ENCODE results near the gene CCDC197.

The CCDC197 gene

DNA sequence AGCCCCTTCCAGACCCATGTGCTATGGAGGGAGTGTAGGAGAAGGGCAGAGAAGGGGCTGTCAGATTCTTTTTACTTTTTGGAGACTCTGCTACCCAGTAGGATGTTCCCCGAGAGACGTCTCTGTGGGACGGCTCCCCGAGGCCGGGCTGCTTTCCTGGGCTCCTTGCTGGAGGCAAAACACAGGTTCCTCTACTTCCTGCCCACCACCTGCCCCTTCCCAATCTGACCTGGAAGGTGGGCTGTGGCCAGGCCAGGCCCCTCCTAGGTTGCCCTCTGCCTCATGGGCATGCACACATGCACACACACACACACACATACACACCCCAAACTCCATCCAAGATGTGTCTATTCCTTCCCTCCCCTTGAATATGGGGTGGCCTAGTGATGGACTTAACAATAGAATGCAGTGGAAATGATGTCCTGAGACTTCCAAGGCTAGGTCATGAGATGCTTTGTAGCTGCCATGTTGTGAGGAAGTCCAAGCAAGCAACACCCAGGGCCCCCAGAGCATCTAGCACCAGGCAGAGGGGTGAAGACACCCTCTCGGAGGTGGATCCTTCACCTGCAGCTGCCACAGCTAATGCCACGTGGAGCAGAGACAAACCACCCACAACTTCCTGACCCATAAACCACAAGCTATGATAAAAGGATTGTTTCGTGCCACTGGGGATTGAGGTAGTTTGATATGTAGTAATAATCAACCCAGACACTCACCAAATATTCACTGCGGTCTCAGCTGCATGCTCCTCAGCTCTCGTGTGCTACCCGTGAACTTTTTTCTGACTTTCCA, 19.1 kb upstream of the CCDC197 start:
- DNase-seq (ENCODE audit: low spot score), result peak; percentile 87

DNA sequence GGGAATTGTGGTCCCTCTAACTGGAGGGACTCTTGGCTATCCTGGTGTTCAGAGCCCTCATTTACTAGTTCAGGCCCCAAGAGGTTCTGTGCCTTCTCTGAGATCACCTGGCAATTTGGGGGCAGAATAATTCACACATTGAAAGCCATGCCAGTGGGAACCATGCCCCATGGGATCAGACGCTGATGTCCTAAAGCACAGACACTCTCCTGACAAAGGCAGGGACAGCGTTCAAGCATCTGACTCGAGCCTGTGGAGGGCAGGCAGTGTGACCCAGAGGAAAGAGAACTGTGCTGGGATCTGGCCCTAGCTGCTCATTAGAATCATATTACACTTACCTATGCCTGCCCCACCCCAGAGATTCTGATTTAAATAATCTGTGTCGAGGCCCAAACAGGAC, 18.4 kb upstream of the CCDC197 start:
- DNase-seq (ENCODE audit: low spot score), result no peak

DNA sequence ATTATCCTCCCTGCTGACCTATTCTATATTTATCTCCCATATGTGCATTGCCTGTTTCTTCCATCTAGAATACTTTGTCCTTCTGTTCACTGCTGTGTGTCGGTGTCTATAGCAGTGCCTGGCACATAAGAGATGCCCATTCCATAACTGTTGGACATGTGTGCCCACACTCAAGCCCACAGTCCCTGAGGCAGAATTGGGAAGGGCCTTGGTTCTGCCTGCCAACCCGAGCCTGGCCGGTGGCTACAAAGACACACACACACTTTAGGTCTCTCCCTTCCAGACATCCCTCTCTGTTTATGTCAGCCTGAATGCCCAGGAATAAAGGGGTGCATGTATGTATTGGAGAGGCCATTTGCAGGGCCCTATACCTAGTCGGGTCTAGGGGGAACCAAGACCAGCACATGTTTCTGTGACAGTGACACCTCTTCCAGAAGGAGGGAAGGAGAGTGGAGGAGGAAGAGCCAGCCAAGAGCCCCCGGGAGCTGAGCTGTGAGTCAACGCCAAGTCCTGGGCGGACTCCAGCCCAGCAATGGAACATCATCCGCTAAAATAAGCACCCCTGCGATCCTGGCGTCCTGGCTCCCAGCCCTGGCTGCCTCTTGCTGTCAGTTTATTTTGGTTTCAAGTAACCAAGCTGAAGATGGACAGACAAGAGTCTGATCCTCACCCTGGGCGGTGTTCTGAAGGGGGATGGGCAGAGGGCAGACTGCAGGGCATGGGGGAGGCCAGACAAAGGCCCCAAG, 16.5 kb upstream of the CCDC197 start:
- DNase-seq (ENCODE audit: low spot score), result no peak

DNA sequence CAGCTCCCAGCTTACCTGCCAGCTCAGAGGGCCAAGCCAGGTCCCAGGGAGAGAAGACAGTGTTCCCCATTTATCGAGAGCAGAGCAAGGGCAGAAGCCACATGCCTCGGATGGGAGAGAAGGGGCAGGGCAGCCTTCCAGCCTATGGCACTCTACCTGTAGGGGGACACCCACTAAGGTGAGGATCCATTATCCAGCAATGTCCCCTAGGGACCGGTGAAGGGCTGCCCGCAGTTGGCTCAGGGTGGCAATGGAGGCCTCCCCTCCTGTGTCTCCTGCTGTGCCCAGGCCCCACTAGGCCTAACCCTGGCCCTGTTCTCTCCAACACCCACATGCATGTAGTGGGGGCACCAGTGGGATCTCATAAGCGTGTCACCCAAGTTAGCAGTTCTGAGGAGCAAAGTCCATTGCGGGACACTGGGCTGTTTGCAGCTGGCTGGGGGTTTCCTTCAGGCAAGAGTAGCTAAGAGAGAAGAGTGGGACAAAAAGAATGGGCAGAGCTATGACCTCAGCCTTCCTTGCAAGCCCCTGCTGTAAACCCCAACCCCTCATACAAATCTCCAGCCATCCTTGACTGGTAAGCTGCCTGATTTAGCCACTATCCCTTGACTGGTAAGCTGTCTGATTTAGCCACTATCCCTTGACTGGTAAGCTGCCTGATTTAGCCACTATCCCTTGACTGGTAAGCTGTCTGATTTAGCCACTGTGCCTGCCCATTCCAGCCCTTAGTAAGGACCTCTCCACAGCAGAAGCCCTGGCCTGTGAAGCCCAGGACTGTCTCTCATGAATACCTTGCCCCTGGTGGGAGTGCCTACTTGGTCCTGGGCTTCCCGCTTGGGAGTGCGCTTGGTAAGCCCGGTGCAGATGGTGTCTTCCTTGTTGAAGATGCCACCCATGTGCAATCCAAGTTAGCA, 15.5 kb upstream of the CCDC197 start:
- no peak for DNase-seq (ENCODE audit: low spot score)

DNA sequence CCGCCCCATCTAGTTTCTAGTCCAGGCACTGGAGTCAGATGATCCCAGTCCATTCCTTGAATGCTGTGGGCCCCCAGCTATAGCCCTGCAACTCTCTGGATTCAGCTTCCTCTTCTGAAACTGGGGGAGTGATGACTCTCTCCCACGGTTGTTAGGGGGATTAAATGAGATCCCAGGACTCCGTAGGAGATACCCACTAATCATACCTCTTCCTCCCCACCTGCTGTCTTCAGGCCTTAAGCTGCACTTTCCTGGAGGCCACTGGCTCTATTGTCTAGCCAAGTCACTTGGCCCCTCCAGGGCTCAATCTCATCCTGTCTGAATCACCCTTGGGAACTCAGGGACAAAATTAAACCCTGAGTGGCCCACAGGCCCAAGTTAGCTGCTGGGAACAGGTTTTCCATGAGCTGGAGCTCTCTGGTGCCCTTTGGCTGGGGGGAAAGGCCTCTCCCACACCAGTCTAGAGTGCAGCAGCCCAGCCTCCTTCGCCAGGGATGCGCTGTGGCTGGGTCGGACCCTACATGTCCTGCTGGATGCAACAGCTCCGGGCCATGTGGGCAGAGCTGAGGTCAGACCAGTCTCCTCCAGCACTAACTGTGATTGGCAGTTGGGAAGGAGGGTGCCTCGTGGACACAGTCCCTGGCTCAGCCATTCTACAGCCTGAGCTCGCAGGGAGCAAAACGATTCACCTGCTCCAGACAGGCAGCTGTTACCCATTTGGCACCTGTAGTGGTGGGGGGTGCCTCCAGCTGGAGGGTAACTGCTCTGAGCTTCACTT, 14.7 kb upstream of the CCDC197 start:
- no peak for DNase-seq (ENCODE audit: low spot score)

DNA sequence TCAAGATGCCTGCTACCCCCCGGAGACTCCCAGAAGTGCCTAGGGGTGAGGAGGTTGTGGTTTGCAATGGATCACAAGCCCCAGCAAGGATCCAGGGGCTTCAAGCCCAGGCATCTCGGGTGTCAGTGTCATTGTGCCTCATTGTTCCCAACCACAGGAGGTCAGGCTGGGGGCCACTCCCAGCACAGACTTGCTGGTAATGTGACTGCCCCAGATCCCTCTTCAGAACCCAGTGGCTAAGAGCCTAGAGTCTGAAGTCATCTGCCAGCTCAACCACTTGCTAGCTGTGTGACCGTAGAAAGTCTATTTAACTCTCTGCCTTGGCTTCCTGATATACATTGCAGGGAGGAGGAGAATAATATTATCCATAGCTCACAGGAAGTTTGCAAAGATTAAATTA, 13.0 kb upstream of the CCDC197 start:
- DNase-seq (ENCODE audit: low spot score), result no peak

DNA sequence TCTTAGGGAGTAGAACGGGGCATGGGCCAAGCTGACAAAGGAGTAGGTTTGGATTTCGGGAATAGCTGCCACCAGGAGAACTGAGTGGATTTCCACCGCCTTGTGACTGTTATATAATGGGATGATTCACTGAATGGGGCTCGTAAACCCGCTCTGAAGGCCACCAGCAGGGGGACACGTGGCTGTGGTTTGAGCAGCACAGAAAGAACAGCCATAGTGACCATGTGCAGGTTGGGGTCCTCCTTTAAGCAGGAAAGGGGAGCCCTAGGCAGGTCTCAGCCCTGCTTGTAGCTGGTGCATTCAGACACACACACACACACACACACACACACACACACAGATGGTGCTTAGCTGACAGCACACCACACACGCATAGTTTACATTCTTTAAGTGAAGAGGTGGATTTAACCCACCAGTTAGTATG, 12.1 kb upstream of the CCDC197 start:
- no peak for DNase-seq (ENCODE audit: low spot score)

DNA sequence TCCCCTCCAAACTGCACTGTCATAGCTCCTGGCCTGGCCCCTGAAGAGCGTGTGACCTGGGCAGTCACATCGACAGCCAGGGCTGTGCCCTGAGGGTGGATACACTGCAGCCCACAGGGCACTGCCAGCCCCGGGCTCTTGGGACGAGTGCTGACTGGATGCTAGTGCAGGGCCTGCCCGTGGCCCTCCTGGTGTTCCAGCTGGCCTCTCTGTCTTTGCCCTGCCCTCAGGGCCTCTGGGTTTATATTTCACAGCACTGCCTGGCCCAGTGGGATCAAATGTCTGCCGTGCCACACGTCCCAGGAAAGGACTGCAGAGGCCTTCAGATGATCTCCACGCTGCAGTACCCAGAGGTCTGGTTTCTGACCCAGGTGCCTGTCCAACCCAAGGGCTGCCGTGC, 10.1 kb upstream of the CCDC197 start:
- no peak for DNase-seq (ENCODE audit: low spot score)

DNA sequence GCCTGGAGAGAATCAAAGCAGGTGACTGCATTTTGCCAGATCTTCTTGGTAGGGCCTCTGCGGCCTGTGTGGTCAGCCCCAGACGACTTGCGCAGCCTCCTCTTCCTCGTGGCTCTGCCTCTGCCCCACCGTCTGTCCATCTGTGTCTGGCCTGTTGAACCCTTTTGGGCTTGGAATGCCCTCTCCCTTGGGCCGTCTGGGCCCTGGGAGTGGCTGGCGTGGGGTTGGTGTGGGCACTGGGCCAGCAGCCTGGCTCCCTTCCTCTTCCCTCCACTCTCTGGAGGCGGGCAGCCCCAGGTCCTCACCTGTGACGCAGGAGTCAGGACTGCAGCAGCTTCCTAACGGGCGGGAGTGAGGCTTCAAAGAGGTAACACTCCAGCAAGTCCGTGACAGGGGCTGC, 9.7 kb upstream of the CCDC197 start:
- DNase-seq (ENCODE audit: low spot score), result no peak

DNA sequence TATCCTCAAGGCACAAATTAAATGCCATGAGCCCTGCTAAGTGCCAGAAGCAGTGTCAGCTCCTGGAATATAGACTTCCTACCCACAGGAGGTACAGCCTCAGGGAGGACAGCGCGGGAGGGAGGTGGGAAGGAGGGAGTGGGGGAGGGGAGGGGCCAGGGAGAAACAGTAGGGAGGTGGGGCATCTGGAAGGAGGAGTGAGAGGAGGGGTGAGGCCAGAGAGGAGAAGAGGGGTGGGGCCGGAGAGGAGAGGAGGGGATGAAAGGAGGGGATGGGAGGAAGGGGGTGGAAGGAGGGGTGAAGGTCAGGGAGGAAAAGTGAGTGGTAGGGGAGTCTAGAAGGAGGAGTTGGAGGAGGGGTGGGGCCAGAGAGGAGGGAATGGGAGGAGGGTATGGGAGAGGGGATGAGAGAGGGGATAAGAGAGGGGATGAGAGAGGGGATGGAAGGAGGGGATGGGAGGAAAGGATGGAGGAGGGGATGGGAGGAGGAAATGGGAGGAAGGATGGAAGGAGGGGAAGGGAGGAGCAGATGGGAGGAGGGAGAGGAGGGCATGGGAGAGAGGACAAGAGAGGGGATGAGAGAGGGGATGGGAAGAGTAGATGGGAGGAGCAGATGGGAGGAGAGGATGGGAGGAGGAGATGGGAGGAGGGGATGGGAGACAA, 9.2 kb upstream of the CCDC197 start:
- DNase-seq (ENCODE audit: low spot score), result no peak

DNA sequence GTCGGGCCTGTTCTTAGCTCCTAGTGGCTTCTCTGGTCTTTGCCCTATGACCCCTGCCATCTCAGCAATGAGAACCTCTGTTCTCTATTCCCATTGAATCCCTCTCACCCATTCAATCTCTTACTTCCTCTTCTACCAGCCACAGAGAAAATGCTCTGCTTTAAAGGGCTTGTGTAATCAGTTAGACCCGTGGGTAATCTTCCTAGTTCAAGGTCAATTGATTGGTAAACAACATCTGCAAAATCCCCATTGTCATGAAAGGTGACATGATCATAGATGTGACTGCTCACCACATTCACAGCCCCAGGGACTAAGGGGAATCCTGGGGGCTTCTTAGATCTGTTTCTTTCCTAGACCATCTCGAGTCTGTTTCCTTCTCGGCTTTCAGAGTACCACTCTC, 7.2 kb upstream of the CCDC197 start:
- DNase-seq (ENCODE audit: low spot score), result no peak

DNA sequence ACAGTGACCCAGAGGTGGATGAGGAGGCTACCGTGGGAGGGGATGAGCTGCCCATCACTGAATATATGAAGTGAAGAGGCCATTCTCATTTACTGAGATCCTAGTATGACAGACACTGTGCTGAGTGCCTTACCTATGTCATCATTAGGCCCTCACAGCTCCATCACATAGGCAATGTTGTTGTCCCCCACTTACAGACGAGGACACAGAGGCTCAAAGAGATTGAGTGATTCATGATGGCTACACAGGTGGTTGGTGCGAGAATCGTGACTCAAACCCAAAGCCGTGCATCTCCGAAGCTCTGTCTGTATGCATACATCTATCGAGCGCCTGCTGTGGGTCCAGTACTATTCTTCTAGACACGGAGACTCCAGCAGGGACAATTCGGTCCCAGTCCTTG, 5.9 kb upstream of the CCDC197 start:
- DNase-seq (ENCODE audit: low spot score), result no peak

DNA sequence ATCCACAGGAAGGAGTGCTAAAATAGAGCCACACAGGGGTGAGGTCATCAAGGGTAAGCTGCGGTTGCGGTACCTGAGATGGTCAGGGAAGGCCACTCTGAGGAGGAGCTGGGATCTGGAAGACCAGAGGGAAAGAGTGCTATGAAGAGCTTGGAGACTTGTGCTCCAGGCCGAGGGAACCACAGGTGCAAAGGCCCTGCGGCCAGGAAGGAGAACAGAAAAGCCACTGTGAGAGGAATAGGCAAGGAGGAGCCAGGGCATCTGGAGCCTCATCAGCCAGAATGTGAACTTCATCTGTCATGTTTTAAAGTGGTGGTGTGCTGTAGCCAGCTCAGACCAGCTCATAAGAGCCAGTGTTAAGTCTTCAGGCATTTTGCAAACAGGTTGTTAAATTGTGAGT, 5.5 kb upstream of the CCDC197 start:
- DNase-seq (ENCODE audit: low spot score), result no peak

DNA sequence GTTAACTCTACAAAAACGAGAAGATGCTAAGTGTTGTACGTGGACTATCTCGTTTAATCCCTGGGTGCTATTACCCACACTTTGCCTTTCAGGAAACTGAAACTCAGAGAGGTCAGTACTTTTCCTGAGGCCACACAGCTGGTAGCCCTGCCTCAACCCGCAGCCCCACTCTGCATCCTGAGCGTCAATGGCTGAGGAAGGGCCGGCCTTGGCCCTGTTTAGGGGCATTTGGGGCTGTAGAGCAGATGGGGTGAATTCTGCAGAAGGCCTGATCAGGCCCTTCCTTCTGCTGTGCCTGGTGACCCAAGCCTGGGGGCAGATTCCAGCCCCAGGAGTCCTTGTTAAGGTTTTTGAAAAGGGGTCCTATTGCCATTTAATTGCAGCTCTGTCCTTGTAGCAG, 3.7 kb upstream of the CCDC197 start:
- DNase-seq (ENCODE audit: low spot score), result no peak

DNA sequence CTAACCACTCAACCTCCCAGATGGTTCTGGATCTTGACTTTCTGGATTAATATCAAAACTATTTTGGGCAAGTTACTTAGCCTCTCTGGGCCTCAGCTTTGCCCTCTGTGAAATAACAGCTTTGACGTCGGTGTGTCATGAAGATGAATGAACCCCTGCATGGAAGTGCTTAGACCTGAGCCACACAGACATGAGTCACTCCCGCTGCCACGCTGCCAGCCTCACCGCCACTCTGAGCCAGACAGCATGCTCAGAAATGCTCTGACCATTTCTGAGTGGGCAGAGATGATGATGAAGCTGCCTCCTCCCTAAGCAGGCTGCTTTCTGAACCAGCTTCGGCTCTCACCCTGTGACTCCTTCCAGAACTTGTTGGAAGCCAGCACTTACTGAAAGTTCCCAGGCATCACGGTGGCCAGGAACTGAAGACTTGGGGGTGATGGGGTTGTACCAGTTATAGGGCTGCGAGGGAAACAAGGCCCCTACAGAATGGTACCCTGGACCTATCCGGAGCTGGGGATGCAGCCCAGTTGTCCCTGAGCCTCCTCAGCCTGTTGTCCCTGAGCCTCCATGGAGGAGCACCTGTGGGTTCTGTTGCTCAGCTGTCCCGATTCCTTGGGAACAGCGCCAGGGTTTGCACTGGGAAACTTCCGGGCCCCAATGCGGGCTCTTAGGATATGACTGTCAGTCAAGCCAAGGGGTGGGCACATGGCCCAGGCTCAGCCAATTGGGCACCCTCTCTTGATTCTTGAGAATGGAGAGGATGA, 2.0 kb upstream of the CCDC197 start:
- DNase-seq (ENCODE audit: low spot score), result no peak

DNA sequence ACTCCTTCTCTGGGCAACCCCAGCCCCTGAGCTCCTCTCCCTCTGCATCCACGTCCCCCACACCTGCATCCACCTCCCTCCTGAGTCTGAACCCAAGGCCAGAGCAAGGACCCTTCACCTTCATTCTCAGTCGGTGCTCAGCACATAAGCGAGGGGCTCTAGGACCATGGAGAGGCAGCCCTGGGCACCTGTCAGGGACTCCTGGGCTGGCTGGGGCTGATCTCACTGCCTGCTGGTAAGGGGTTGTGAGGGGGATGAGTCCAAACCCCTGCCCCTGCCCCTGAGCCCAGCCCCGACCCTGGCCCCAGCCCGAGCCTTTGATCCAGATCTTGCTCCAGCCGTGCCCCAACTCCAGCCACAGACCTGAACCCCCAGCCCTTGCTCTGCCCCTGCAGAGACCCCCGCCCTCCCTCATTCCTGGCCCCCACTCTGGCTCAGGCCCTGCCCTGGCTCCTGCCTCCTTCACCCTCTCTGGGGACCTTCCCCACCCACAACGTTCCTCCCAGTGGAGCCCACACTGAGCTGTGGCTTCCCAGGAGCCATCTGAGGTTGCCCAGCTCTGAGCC, 888 bp upstream of the CCDC197 start:
- DNase-seq (ENCODE audit: low spot score), result no peak

DNA sequence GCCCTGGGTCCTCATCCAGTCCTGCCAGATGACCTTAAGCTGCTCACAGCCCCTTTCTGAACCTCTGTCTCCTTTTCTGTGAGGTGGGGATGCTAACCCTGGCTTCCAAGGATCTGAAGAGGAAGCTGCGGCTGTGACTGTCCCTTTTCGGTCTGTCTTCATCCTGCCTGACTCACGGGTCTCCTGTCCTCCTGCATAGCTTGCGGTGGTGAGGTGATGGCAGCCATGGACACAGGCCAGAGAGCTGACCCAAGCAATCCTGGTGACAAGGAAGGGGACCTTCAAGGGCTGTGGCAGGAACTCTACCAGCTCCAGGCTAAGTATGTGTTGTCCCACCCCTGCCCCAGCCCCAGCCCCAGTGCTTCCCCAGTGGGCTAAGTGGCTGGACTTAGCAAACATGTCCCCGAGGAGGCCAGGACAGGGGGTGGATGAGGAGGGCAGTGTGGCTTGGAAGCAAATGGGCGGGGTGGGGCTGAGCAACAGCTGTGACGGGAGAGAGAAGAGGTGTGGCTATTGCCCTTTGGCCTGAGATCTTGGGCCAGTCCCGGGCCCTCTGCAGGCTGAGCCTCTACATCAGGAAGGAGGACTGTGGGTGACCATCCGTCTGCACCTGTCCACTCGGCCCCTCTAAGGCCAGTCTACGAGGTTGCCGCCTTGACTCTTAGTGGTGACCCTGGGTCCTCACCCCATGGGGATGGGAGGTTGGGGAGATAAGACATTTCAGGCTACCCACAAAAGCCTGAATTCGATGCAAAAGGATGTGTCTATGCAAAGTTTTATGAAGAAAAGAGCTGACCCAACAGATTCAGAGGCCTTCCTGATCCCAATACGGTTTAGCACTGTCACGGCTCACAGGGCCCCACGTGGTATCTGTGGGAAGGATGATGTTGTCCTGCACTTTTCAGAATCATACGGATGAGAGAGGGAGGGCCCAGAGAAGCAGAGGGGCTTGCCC, 1.1 kb downstream of the CCDC197 start:
- DNase-seq (ENCODE audit: low spot score), result no peak

DNA sequence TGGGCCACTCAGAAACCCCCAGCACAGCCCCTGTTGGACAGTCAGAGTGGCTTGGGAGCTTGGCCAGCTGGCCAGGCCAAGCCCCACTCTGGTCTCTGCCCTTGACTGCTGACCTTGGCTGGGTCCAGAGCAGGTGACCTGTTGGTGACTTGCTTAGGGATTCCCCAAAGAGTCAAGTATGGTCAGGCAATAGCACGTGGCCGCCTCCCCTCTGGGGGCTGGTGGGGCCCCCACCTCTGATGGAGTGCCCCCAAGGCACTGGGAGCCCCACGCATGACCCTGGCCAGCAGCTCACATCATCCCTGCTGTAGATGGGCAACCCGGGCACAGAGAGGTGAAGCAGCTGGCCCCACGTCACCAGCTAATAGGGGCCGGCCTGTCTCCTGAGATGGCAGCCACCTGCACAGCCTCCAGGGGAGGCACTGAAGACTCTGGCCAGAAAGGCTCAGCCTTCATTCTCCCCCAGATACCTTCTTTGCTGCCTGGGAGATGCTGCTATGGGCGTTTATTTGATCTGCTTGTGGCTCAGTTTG, 1.8 kb downstream of the CCDC197 start:
- DNase-seq (ENCODE audit: low spot score), result no peak

DNA sequence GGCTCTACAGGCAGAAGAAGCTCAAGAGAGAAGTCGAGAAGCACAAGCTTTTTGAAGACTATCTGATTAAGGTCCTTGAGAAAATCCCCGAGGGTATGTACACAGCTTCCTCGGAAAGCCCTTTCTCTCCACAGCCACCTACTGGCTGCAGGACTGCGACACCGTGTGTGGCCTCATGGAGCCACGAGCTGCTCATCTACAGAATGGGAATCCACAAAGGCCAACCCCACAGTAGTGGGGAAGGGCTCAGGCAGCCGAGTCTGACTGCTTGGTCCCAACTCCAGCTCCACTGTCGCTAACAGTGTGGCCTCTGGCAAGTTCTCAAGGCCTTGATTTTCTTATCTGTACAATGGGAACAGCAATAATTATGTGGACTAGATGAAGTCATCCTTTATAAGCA, 2.5 kb downstream of the CCDC197 start:
- no peak for DNase-seq (ENCODE audit: low spot score)

Measured in CD4-positive, alpha-beta T cell treated with Interleukin-6 at 100 ng/mL for 8 hours (primary cell).